ENCODE measurements around the gene PRKCA. TPM values are rescaled to one million over a fixed set of nuclear protein-coding genes. Genes with fewer than 3 reads are reported as not detected.

PRKCA gene
- total RNA-seq, 2 donors from 2014 or later = 6.5 to 6.6 TPM

DNA sequence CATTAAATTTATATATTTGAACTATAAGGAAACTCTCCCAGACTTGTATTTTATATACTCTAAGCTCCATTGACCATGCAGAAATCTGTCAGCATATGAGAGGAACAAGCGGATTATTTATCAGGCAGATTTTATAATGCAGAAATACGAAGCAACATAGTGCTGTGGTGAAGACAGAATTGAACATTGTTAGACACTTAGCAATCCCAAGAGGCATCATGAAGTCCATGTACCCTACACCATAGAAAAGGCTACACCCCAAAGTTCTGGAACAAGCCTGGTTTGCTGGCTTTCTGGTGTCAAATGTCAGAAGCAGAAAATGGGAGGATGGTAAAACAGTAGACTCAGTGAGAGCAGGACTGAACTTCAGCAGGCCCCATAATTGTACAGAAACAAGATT, 241.1 kb downstream of the PRKCA start:
- peaks cover 5% of the 10 kb centered on the region for H3K4me1 ChIP-seq
- no peak for ATAC-seq
- H3K27me3 ChIP-seq = no peaks in the 10 kb centered on the region
- TF ChIP-seq CTCF (IDR thresholded peaks at IDR 0.05) = no peak
- TF ChIP-seq POLR2A (IDR thresholded peaks at IDR 0.05) = no peak
- H3K4me3 ChIP-seq = no peak overlapping the region
- H3K36me3 ChIP-seq (replicated peaks in 1 of 2; ENCODE audit: insufficient read depth in 1 of 2, low read depth in 2 of 2) = no peaks in the 10 kb centered on the region
- intact Hi-C loops (cut with DNase I) = no loop called here
- no peak overlapping the region for H3K27ac ChIP-seq
- WGBS, 2 donors = 92 to 96% methylated on average over 2 of the region's 2 CpGs
- no peak for DNase-seq
- H3K9me3 ChIP-seq = no peaks in the 10 kb centered on the region

- H3K9me3 ChIP-seq = no peaks in the 10 kb centered on the region
- H3K27ac ChIP-seq = no peak overlapping the region
- DNase-seq = no peak
- ATAC-seq = no peak
- no peak overlapping the region for H3K4me3 ChIP-seq
- H3K36me3 ChIP-seq (replicated peaks in 1 of 2; ENCODE audit: insufficient read depth in 1 of 2, low read depth in 2 of 2) = no peaks in the 10 kb centered on the region
- intact Hi-C loops (cut with DNase I) = no loop called here
- peaks cover 5% of the 10 kb centered on the region for H3K4me1 ChIP-seq
- TF ChIP-seq POLR2A (IDR thresholded peaks at IDR 0.05) (no peak), CTCF (IDR thresholded peaks at IDR 0.05) (no peak)
- WGBS, 2 donors = 80 to 89% methylated on average over 2 of the region's 2 CpGs
- H3K27me3 ChIP-seq = no peaks in the 10 kb centered on the region
Measured at GRCh38 chr17:66545918-66546317, 243.5 kb downstream of the PRKCA start.

- intact Hi-C loops (cut with DNase I) = no loop called here
- H3K27ac ChIP-seq = no peak overlapping the region
- no peak for ATAC-seq
- H3K36me3 ChIP-seq (replicated peaks in 1 of 2; ENCODE audit: insufficient read depth in 1 of 2, low read depth in 2 of 2) = no peaks in the 10 kb centered on the region
- no peaks in the 10 kb centered on the region for H3K9me3 ChIP-seq
- no peak overlapping the region for H3K4me3 ChIP-seq
- DNase-seq = no peak
- H3K4me1 ChIP-seq = no peaks in the 10 kb centered on the region
- no peak for TF ChIP-seq CTCF (IDR thresholded peaks at IDR 0.05)
- TF ChIP-seq POLR2A (IDR thresholded peaks at IDR 0.05) = no peak
- 42 to 47% methylated on average over 3 of the region's 3 CpGs for WGBS, 2 donors
- no peaks in the 10 kb centered on the region for H3K27me3 ChIP-seq
Measured at GRCh38 chr17:66547151-66547865, 244.9 kb downstream of the PRKCA start.

DNA sequence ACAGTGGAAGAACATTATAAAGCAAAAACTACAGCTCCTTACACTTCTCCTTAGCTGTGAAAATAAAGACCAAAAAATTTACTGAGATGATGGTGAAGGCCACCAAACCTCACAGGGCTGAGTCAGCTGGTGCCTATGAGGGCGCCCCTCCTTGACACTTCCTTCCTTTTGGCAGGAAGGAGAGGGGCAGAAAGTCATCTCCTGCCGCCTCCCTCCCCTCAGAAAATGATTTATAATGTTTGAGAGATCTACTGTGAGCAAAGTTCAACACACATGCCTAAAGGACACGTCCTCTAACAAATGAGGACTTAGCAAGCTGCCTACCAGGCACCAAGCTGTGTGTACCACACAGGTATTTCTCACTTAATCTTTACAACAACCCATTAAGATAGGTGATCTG, 245.7 kb downstream of the PRKCA start:
- H3K27ac ChIP-seq = no peak overlapping the region
- ATAC-seq = no peak
- no peaks in the 10 kb centered on the region for H3K4me1 ChIP-seq

More for the DNA sequence above, 245.7 kb downstream of the PRKCA start:
- DNase-seq = no peak
- no peak overlapping the region for H3K4me3 ChIP-seq
- H3K9me3 ChIP-seq = no peaks in the 10 kb centered on the region
- 53 to 68% methylated on average over 3 of the region's 3 CpGs for WGBS, 2 donors
- no peaks in the 10 kb centered on the region for H3K27me3 ChIP-seq
- intact Hi-C loops (cut with DNase I) = no loop called here
- TF ChIP-seq CTCF (IDR thresholded peaks at IDR 0.05) (no peak), POLR2A (IDR thresholded peaks at IDR 0.05) (no peak)
- no peaks in the 10 kb centered on the region for H3K36me3 ChIP-seq (replicated peaks in 1 of 2; ENCODE audit: insufficient read depth in 1 of 2, low read depth in 2 of 2)
